GM12878 (cell line): ENCODE data around the gene GGTLC2. TPM values are rescaled to one million over a fixed set of nuclear protein-coding genes. Genes with fewer than 3 reads are reported as not detected.

Source experiments
- ATAC-seq: fragments of 200-7000 bp; cut with Tn5 transposase; 3 replicates; pipeline ENCODE4 v1.9.1; 2020; ENCODE audit warnings: mild to moderate bottlenecking, moderate library complexity
- BruUV-seq: library from RNA; stranded (reverse); fragments of 400-500 nt; replicated peaks from 2 replicates; lab custom pipeline; 2021; lab: Mats Ljungman, UMichigan
- CTCF ChIA-PET: fragments of 300-600 bp; sonication (Branson Sonifier 250); formaldehyde crosslinking; extraction: SDS; loops from one replicate; lab custom pipeline; 2021; ENCODE audit warnings: inconsistent platforms; lab: Yijun Ruan, JAX
- POLR2A ChIA-PET: fragments of 350-600 bp; formaldehyde crosslinking; extraction: SDS; loops from one replicate; lab custom pipeline; 2021; ENCODE audit warnings: inconsistent platforms; lab: Charles Lee
- RAD21 ChIA-PET: fragments of 300-600 bp; sonication (Branson Sonifier 250); formaldehyde crosslinking; loops from one replicate; lab custom pipeline; 2023; ENCODE audit warnings: antibody characterized with exemption; ENCODE audit not compliant: unreplicated experiment; lab: Charles Lee
- SMC1A ChIA-PET: fragments of 300-600 bp; sonication (Branson Sonifier 250); formaldehyde crosslinking; loops from one replicate; lab custom pipeline; 2023; ENCODE audit not compliant: unreplicated experiment, uncharacterized antibody; lab: Charles Lee
- DNase-seq: peaks from one replicate; pipeline ENCODE4 v3.0.0-alpha.2; 2011; ENCODE audit warnings: low read depth, low spot score
- FAIRE-seq: peaks from 3 replicates; lab custom pipeline; 2011; peaks lifted over from hg19 to GRCh38; lab: Jason Lieb, UNC
- H2AFZ ChIP-seq: 2 replicates; pipeline ENCODE4 v1.6.0; 2011; ENCODE audit warnings: low read depth, low read length, control low read depth; ENCODE audit not compliant: control insufficient read depth
- H3K27ac ChIP-seq: 2 replicates; pipeline ENCODE4 v1.5.1; 2011; ENCODE audit warnings: control low read depth; ENCODE audit not compliant: control insufficient read depth, insufficient read depth
- H3K27me3 ChIP-seq, 2 experiments: replicated peaks in 1 of 2; 2 replicates each; pipeline versions ENCODE4 v1.6.0 to v1.6.1; 2011; ENCODE audit warnings: low read length in 1 of 2; ENCODE audit not compliant: control insufficient read depth in 2 of 2, insufficient read depth in 2 of 2
- H3K36me3 ChIP-seq, 2 experiments: 2 replicates each; pipeline ENCODE4 v1.5.1; 2011; ENCODE audit warnings: low read length in 1 of 2; ENCODE audit not compliant: control insufficient read depth in 2 of 2, insufficient read depth in 2 of 2
- H3K4me1 ChIP-seq: 2 replicates; pipeline ENCODE4 v1.6.1; 2011; ENCODE audit warnings: mild to moderate bottlenecking, low read length, moderate library complexity, mixed read lengths; ENCODE audit not compliant: control insufficient read depth, insufficient read depth
- H3K4me2 ChIP-seq: 2 replicates; pipeline ENCODE4 v1.6.0; 2011; ENCODE audit warnings: control low read depth; ENCODE audit not compliant: control insufficient read depth, insufficient read depth
- H3K4me3 ChIP-seq: fragments of 200-600 bp; sonication (generic); 2 replicates; pipeline ENCODE4 v1.5.1; 2016
- H3K79me2 ChIP-seq: 2 replicates; pipeline ENCODE4 v1.6.0; 2011; ENCODE audit warnings: low read length; ENCODE audit not compliant: control insufficient read depth, insufficient read depth
- H3K9ac ChIP-seq: 2 replicates; pipeline ENCODE4 v1.8.0; 2011; ENCODE audit warnings: low read length, control low read depth, mixed read lengths; ENCODE audit not compliant: control insufficient read depth, insufficient read depth
- H3K9me3 ChIP-seq: replicated peaks from 3 replicates; pipeline ENCODE4 v1.5.1; 2011; ENCODE audit warnings: mild to moderate bottlenecking, low read length; ENCODE audit not compliant: control insufficient read depth, insufficient read depth
- H4K20me1 ChIP-seq: 2 replicates; pipeline ENCODE4 v1.6.0; 2011; ENCODE audit not compliant: control insufficient read depth, insufficient read depth
- ATF2 ChIP-seq: IDR thresholded peaks from 2 replicates; pipeline ENCODE4 v1.6.1; 2012; ENCODE audit warnings: low read length, inconsistent platforms
- ATF7 ChIP-seq: fragments of 450-650 bp; IDR thresholded peaks from 2 replicates; pipeline ENCODE4 v1.6.1; 2016; ENCODE audit warnings: low read depth, mild to moderate bottlenecking
- BMI1 ChIP-seq: fragments of 450-650 bp; IDR thresholded peaks from 2 replicates; pipeline ENCODE4 v1.6.1; 2016; ENCODE audit warnings: mild to moderate bottlenecking, moderate library complexity, borderline replicate concordance
- CBX5 ChIP-seq: sonication (generic); IDR thresholded peaks from 2 replicates; pipeline ENCODE4 v1.6.1; 2016; ENCODE audit warnings: low read depth, moderate library complexity, mild to moderate bottlenecking, inconsistent platforms
- ETV6 ChIP-seq, 2 experiments: fragments of 450-650 bp in 1 of 2; IDR thresholded peaks in 1 of 2; conservative IDR thresholded peaks in 1 of 2; 2 replicates each; pipeline ENCODE4 v1.6.1; 2014; ENCODE audit warnings: antibody characterized with exemption in 1 of 2, borderline replicate concordance in 1 of 2, low read depth in 1 of 2, mild to moderate bottlenecking in 1 of 2, moderate library complexity in 1 of 2
- HDAC2 ChIP-seq: fragments of 200-600 bp; sonication (generic); IDR thresholded peaks from 2 replicates; pipeline ENCODE4 v1.6.1; 2017
- HDGF ChIP-seq: fragments of 450-650 bp; IDR thresholded peaks from 2 replicates; pipeline ENCODE4 v1.6.1; 2016; ENCODE audit warnings: antibody characterized with exemption
- KLF5 ChIP-seq: fragments of 450-650 bp; IDR thresholded peaks from 2 replicates; pipeline ENCODE4 v1.6.1; 2014; ENCODE audit warnings: mild to moderate bottlenecking; ENCODE audit not compliant: partially characterized antibody
- MEF2B ChIP-seq: fragments of 450-650 bp; IDR thresholded peaks from 2 replicates; pipeline ENCODE4 v1.6.1; 2018; ENCODE audit warnings: mild to moderate bottlenecking, moderate library complexity; ENCODE audit not compliant: partially characterized antibody, poor library complexity, severe bottlenecking
- MTA2 ChIP-seq: fragments of 450-650 bp; IDR thresholded peaks from 2 replicates; pipeline ENCODE4 v1.6.1; 2016; ENCODE audit warnings: low read depth, mild to moderate bottlenecking, moderate library complexity
- MYB ChIP-seq: fragments of 150-350 bp; IDR thresholded peaks from 2 replicates; pipeline ENCODE4 v1.6.1; 2014; ENCODE audit warnings: mild to moderate bottlenecking, low read depth, low read length, borderline replicate concordance
- PBX3 ChIP-seq: IDR thresholded peaks from 2 replicates; pipeline ENCODE4 v1.6.1; 2011; ENCODE audit warnings: mild to moderate bottlenecking, low read depth, low read length, moderate library complexity; ENCODE audit not compliant: insufficient replicate concordance
- PKNOX1 ChIP-seq: fragments of 450-650 bp; IDR thresholded peaks from 2 replicates; pipeline ENCODE4 v1.6.1; 2016; ENCODE audit warnings: mild to moderate bottlenecking
- RCOR1 ChIP-seq: conservative IDR thresholded peaks from 2 replicates; pipeline ENCODE4 v1.6.1; 2012; ENCODE audit warnings: low read depth, low read length, improper control_type of control experiment
- RELB ChIP-seq: fragments of 450-650 bp; IDR thresholded peaks from 2 replicates; pipeline ENCODE4 v1.6.1; 2017; ENCODE audit warnings: low read depth, mild to moderate bottlenecking, moderate library complexity
- TBL1XR1 ChIP-seq: IDR thresholded peaks from 2 replicates; pipeline ENCODE4 v1.6.1; 2012; ENCODE audit warnings: low read depth, low read length, improper control_type of control experiment
- ZNF384 ChIP-seq: IDR thresholded peaks from 2 replicates; pipeline ENCODE4 v1.6.1; 2012; ENCODE audit warnings: low read depth, mild to moderate bottlenecking, low read length, improper control_type of control experiment, borderline replicate concordance
- WGBS: methylation state at CpG from one replicate; pipeline ENCODE4 v1.1.6; 2016; ENCODE audit warnings: low lambda C conversion rate; ENCODE audit not compliant: insufficient replicate concordance, insufficient coverage; ENCODE audit errors: missing lambda C conversion rate; 5-methylcytosine and 5-hydroxymethylcytosine counted together
- in situ Hi-C: fragments of 300-500 bp; cut with MboI; formaldehyde crosslinking; loops from 9 replicates; pipeline ENCODE4 v1.14.3; 2018; ENCODE audit warnings: mixed read lengths
- intact Hi-C: fragments of 100-400 bp; cut with micrococcal nuclease; formaldehyde crosslinking; loops from one replicate; pipeline ENCODE4 v1.14.2; 2022; ENCODE audit not compliant: unreplicated experiment
- polyA plus RNA-seq, 11 experiments: library from polyadenylated mRNA; depleted of rRNA in 4 of 11; unstranded in 6 of 11; stranded (reverse) in 5 of 11; fragments of >200 nt; fragmentation: Nextera tagmentation in 4 of 11; fragmentation: Illumina TruSeq in 1 of 11; extraction: Ambion mirVana in 4 of 11; extraction: Trizol in 1 of 11; gene quantifications; 1 replicate in 1 of 11; 2 replicates in 10 of 11; pipeline versions ENCODE4 v1.2.1 to v1.2.3, GENCODE V29; 2011 to 2016; ENCODE audit warnings: inconsistent platforms in 2 of 11, missing spikeins in 2 of 11, low read depth in 1 of 11
- total RNA-seq, 4 experiments: library from RNA; depleted of rRNA in 3 of 4; stranded (reverse); fragments of >200 nt in 3 of 4; fragmentation: Illumina TruSeq in 1 of 4; extraction: Trizol in 1 of 4; gene quantifications; 2 replicates each; pipeline versions ENCODE4 v1.2.1 to v1.2.3, GENCODE V29; 2013 to 2021

Gene GGTLC2
- total and polyA plus RNA-seq, 10 of the 15 experiments (the other 5 are each of a cell fraction or from before 2014, with no cell fraction given), result not detected

- 30% methylated on average over 1 of the region's 1 CpG for WGBS
- ATAC-seq, result no peak
- DNase-seq, result no peak
- no peak for FAIRE-seq
- no peak overlapping the region for H3K27ac ChIP-seq
- ChIA-PET POLR2A (no interaction called here), RAD21 (no interaction called here), SMC1A (interaction anchor here (1.2 kb wide), 1 partner anchor 9 kb away, joined by 4 read pairs; no protein-coding TSS in a partner anchor), CTCF (interaction anchor here (1.2 to 2.8 kb wide), 2 partner anchors 9 to 45 kb away, joined by 3 to 10 read pairs; no protein-coding TSS in a partner anchor)
- H3K79me2 ChIP-seq, result no peaks in the 10 kb centered on the region
- no TSS peak for BruUV-seq
- no peaks in the 10 kb centered on the region for H3K27me3 ChIP-seq
- intact Hi-C loops (no loop called here), in situ Hi-C loops (no loop called here)
- no peak overlapping the region for H2AFZ ChIP-seq
- no peaks in the 10 kb centered on the region for H3K9me3 ChIP-seq
- no peaks in the 10 kb centered on the region for H4K20me1 ChIP-seq
- H3K4me2 ChIP-seq, result no peak overlapping the region
- no peaks in the 10 kb centered on the region for H3K36me3 ChIP-seq
- H3K4me3 ChIP-seq, result no peak overlapping the region
- H3K9ac ChIP-seq, result no peak overlapping the region
- H3K4me1 ChIP-seq, result no peaks in the 10 kb centered on the region
- TF ChIP-seq KLF5, result no peak
- TF ChIP-seq BMI1, result no peak
- no peak for TF ChIP-seq ZNF384
- TF ChIP-seq CBX5, result no peak
- TF ChIP-seq PKNOX1, result no peak
- TF ChIP-seq ETV6 (conservative IDR thresholded peaks at IDR 0.05 in 1 of 2, IDR thresholded peaks at IDR 0.05 in 1 of 2; ENCODE audit: borderline replicate concordance in 1 of 2, low read depth in 1 of 2), result no peak
- TF ChIP-seq TBL1XR1, result no peak
- TF ChIP-seq HDGF, result no peak
- TF ChIP-seq HDAC2, result no peak
- TF ChIP-seq MYB, result no peak
- no peak for TF ChIP-seq ATF2
- no peak for TF ChIP-seq RCOR1
- no peak for TF ChIP-seq ATF7
- TF ChIP-seq PBX3, result no peak
- TF ChIP-seq RELB, result no peak
- TF ChIP-seq MTA2, result no peak
- no peak for TF ChIP-seq MEF2B
Observed at GRCh38 chr22:22657712-22658111, 13.3 kb downstream of the GGTLC2 start.
